OCI-LY3 (cell line): ENCODE results near the gene IMMP2L.

ENCODE experiments used
- H2AFZ ChIP-seq: fragments of 200-600, 300-600 bp; shearing (Covaris generic); 2 replicates; pipeline ENCODE4 v1.6.0; 2014; ENCODE audit warnings: antibody characterized with exemption, low read depth, low read length
- H3K27ac ChIP-seq: fragments of 200-600, 300-600 bp; sonication (generic); 2 replicates; pipeline ENCODE4 v1.5.1; 2014; ENCODE audit warnings: mild to moderate bottlenecking, low read length, moderate library complexity, mixed read lengths
- H3K27me3 ChIP-seq: fragments of 200-600, 300-600 bp; sonication (generic); 2 replicates; pipeline ENCODE4 v1.6.1; 2014; ENCODE audit warnings: low read depth, low read length, mixed read lengths
- H3K36me3 ChIP-seq: fragments of 200-600, 300-600 bp; sonication (generic); replicated peaks from 2 replicates; pipeline ENCODE3; 2014; ENCODE audit warnings: low read depth, low read length, mixed read lengths
- H3K4me1 ChIP-seq: fragments of 300-600, 200-600 bp; sonication (generic); 2 replicates; pipeline ENCODE4 v1.6.1; 2014; ENCODE audit warnings: low read length, mixed read lengths
- H3K4me2 ChIP-seq: fragments of 200-600, 300-600 bp; sonication (generic); 2 replicates; pipeline ENCODE4 v1.6.1; 2014; ENCODE audit warnings: low read length, mixed read lengths
- H3K4me3 ChIP-seq: fragments of 300-600, 200-600 bp; sonication (generic); 2 replicates; pipeline ENCODE4 v1.5.1; 2014; ENCODE audit warnings: antibody characterized with exemption, mild to moderate bottlenecking, low read length, moderate library complexity
- H3K79me2 ChIP-seq: fragments of 300-600, 200-600 bp; shearing (Covaris generic); 2 replicates; pipeline ENCODE4 v1.6.1; 2014; ENCODE audit warnings: mild to moderate bottlenecking, low read length, mixed read lengths
- H3K9ac ChIP-seq: fragments of 300-600, 200-600 bp; shearing (Covaris generic); 2 replicates; pipeline ENCODE4 v1.6.0; 2014; ENCODE audit warnings: mild to moderate bottlenecking, low read length, moderate library complexity
- H3K9me3 ChIP-seq: fragments of 200-600, 300-600 bp; shearing (Covaris generic); 2 replicates; pipeline ENCODE4 v1.6.1; 2014; ENCODE audit warnings: low read length, mixed read lengths; ENCODE audit not compliant: insufficient read depth
- H4K20me1 ChIP-seq: fragments of 200-600, 300-600 bp; sonication (generic); 2 replicates; pipeline ENCODE4 v1.6.1; 2016; ENCODE audit warnings: low read length, mixed read lengths; ENCODE audit not compliant: insufficient read depth
- CTCF ChIP-seq: fragments of 200-600, 300-600 bp; sonication (generic); IDR thresholded peaks from 2 replicates; pipeline ENCODE4 v1.5.1; 2014; ENCODE audit warnings: antibody characterized with exemption, low read length, low read depth
- EZH2phosphoT487 ChIP-seq: fragments of 200-600 bp; shearing (Covaris generic); IDR thresholded peaks from 2 replicates; pipeline ENCODE4 v1.6.1; 2018; ENCODE audit warnings: antibody characterized with exemption, mixed run types, low read depth

The IMMP2L gene

GRCh38 chr7:111525100-111525499, 37.2 kb downstream of the IMMP2L start:
- H3K9ac ChIP-seq = no peak overlapping the region
- H3K27ac ChIP-seq = no peak overlapping the region
- no peak for TF ChIP-seq EZH2phosphoT487
- TF ChIP-seq CTCF = no peak

GRCh38 chr7:111521660-111522059, 40.6 kb downstream of the IMMP2L start:
- H4K20me1 ChIP-seq = no peaks in the 10 kb centered on the region
- no peak overlapping the region for H3K27ac ChIP-seq
- H3K36me3 ChIP-seq = peaks cover 14% of the 10 kb centered on the region
- H2AFZ ChIP-seq = no peak overlapping the region
- H3K9me3 ChIP-seq = no peaks in the 10 kb centered on the region
- H3K4me1 ChIP-seq = no peaks in the 10 kb centered on the region
- H3K9ac ChIP-seq = no peak overlapping the region
- no peak overlapping the region for H3K4me3 ChIP-seq
- H3K27me3 ChIP-seq = no peaks in the 10 kb centered on the region
- no peak for TF ChIP-seq CTCF
- no peak for TF ChIP-seq EZH2phosphoT487
- no peak overlapping the region for H3K4me2 ChIP-seq
- no peaks in the 10 kb centered on the region for H3K79me2 ChIP-seq

More at GRCh38 chr7:111525100-111525499, 37.2 kb downstream of the IMMP2L start:
- peaks cover 7% of the 10 kb centered on the region for H3K36me3 ChIP-seq
- H3K4me3 ChIP-seq = no peak overlapping the region
- H4K20me1 ChIP-seq = no peaks in the 10 kb centered on the region
- H3K9me3 ChIP-seq = no peaks in the 10 kb centered on the region
- H3K79me2 ChIP-seq = no peaks in the 10 kb centered on the region
- no peak overlapping the region for H3K4me2 ChIP-seq
- H3K4me1 ChIP-seq = peaks cover 16% of the 10 kb centered on the region
- H2AFZ ChIP-seq = no peak overlapping the region
- no peaks in the 10 kb centered on the region for H3K27me3 ChIP-seq

- Histone ChIP-seq H3K9me3 (no peaks in the 10 kb centered on the region), H3K9ac (no peak overlapping the region), H2AFZ (no peak overlapping the region), H4K20me1 (no peaks in the 10 kb centered on the region), H3K4me1 (no peaks in the 10 kb centered on the region), H3K4me2 (no peak overlapping the region), H3K4me3 (no peak overlapping the region), H3K27ac (no peak overlapping the region), H3K36me3 (peaks cover 14% of the 10 kb centered on the region), H3K27me3 (no peaks in the 10 kb centered on the region), H3K79me2 (no peaks in the 10 kb centered on the region)
- TF ChIP-seq EZH2phosphoT487 (no peak), CTCF (no peak)
These were observed 44.0 kb downstream of the IMMP2L start for GRCh38 chr7:111518264-111518663.

- Histone ChIP-seq H3K36me3 (peaks cover 14% of the 10 kb centered on the region), H3K27me3 (no peaks in the 10 kb centered on the region), H3K79me2 (no peaks in the 10 kb centered on the region), H2AFZ (no peak overlapping the region), H3K4me2 (no peak overlapping the region), H3K4me1 (no peaks in the 10 kb centered on the region), H3K9ac (no peak overlapping the region), H3K9me3 (no peaks in the 10 kb centered on the region), H3K27ac (no peak overlapping the region), H4K20me1 (no peaks in the 10 kb centered on the region), H3K4me3 (no peak overlapping the region)
- no peak for TF ChIP-seq CTCF
- no peak for TF ChIP-seq EZH2phosphoT487
These were observed 44.7 kb downstream of the IMMP2L start for GRCh38 chr7:111517549-111517951.
